Esophagus squamous epithelium (tissue), 5 donors: ENCODE measurements around the gene CPXM2. TPM values are rescaled to one million over a fixed set of nuclear protein-coding genes. Genes with fewer than 3 reads are reported as not detected.

Experiments
- DNase-seq: peaks from one replicate; lab custom pipeline; 2025; lab: John Stamatoyannopoulos, UW
- H3K27ac ChIP-seq, 4 donors: fragments of 200-600 bp; sonication (generic); one replicate each; pipeline ENCODE4 v1.5.1; 2016 to 2019; ENCODE audit warnings: mild to moderate bottlenecking in 1 of 4
- H3K27me3 ChIP-seq, 4 donors: fragments of 200-600 bp; sonication (generic); 1 replicate in 3 of 4; 2 replicates in 1 of 4; pipeline versions ENCODE4 v1.5.1 to v1.6.0; 2017 to 2021; ENCODE audit warnings: antibody characterized with exemption in 1 of 4
- H3K36me3 ChIP-seq, 3 donors: fragments of 200-600 bp; sonication (generic); one replicate each; pipeline ENCODE4 v1.5.1; 2016 to 2019
- H3K4me1 ChIP-seq, 3 donors: fragments of 200-600 bp; sonication (generic); one replicate each; pipeline ENCODE4 v1.5.1; 2017 to 2019
- H3K4me3 ChIP-seq, 4 donors: fragments of 200-600 bp; sonication (generic); 1 replicate in 3 of 4; 2 replicates in 1 of 4; pipeline ENCODE4 v1.5.1; 2016 to 2019; ENCODE audit warnings: mild to moderate bottlenecking in 2 of 4, moderate library complexity in 1 of 4
- H3K9me3 ChIP-seq, 3 donors: fragments of 200-600 bp; sonication (generic); one replicate each; pipeline ENCODE4 v1.5.1; 2016 to 2019
- POLR2A ChIP-seq, 4 donors: fragments of 450-650 bp; IDR thresholded peaks; one replicate each; pipeline ENCODE4 v1.6.1; 2017; ENCODE audit warnings: antibody characterized with exemption in 4 of 4, mild to moderate bottlenecking in 4 of 4, moderate library complexity in 3 of 4
- WGBS, 2 donors: methylation state at CpG; one replicate each; pipeline ENCODE4 v1.1.5; 2018; 5-methylcytosine and 5-hydroxymethylcytosine counted together
- intact Hi-C: fragments of 100-400 bp; cut with DNase I; formaldehyde crosslinking; loops from one replicate; pipeline ENCODE4 v1.15.0; 2022
- total RNA-seq, 4 donors: library from RNA; depleted of rRNA; stranded (reverse); fragments of >200 nt; gene quantifications; one replicate each; pipeline ENCODE4 v1.1.0, GENCODE V29; 2016
- TF ChIP-seq, protein P1 (sequence below), 6 experiments: fragments of 450-650 bp in 4 of 6; fragments of 200-600 bp in 2 of 6; sonication (generic) in 2 of 6; IDR thresholded peaks; one replicate each; pipeline ENCODE4 v1.5.1; 2016 to 2019; ENCODE audit warnings: antibody characterized with exemption in 6 of 6, mild to moderate bottlenecking in 4 of 6, moderate library complexity in 4 of 6
- donor health status: DM: yes; HTN: yes; CAD: no.

The CPXM2 gene
- total RNA-seq, 4 donors from 2014 or later, result 2.5 to 9.2 (median 3.0) TPM

DNA sequence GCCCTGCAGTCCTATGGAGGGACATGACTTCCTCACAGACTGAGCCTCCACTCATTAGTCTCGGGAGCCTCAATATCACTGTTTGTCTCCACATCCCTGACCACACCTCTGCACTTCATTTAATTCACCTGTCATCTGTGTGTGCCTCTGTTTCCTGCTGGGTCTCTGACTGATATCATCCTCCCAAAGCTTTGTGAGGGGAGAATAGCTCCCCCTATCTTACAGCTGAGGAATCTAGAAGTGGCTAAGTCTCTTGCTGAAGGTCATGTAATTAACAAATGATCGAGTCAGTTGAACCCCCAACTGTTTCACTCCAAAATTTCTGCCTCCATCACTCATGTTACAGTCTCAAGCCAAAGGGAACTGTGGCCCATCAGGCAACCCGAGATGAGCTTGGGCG, 5.5 kb upstream of the CPXM2 start:
- DNase-seq, result no peak
- Histone ChIP-seq H3K4me1 (peaks cover 0 to 8% (median 5%) of the 10 kb centered on the region in 3 donors), H3K9me3 (peaks cover 0 to 4% (median 0%) of the 10 kb centered on the region in 3 donors), H3K27ac (no peak overlapping the region), H3K4me3 (no peak overlapping the region), H3K36me3 (no peaks in the 10 kb centered on the region), H3K27me3 (peaks cover 0 to 6% (median 0%) of the 10 kb centered on the region in 4 donors)
- TF ChIP-seq, protein P1, sequence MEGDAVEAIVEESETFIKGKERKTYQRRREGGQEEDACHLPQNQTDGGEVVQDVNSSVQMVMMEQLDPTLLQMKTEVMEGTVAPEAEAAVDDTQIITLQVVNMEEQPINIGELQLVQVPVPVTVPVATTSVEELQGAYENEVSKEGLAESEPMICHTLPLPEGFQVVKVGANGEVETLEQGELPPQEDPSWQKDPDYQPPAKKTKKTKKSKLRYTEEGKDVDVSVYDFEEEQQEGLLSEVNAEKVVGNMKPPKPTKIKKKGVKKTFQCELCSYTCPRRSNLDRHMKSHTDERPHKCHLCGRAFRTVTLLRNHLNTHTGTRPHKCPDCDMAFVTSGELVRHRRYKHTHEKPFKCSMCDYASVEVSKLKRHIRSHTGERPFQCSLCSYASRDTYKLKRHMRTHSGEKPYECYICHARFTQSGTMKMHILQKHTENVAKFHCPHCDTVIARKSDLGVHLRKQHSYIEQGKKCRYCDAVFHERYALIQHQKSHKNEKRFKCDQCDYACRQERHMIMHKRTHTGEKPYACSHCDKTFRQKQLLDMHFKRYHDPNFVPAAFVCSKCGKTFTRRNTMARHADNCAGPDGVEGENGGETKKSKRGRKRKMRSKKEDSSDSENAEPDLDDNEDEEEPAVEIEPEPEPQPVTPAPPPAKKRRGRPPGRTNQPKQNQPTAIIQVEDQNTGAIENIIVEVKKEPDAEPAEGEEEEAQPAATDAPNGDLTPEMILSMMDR (IDR thresholded peaks at IDR 0.05), result peak in 3 of 6 experiments; percentile 21 to 42 (median 35)
- no peak for TF ChIP-seq POLR2A (IDR thresholded peaks at IDR 0.05)
- 80 to 90% methylated on average over 2 to 4 of the region's 4 CpGs for WGBS, 2 donors
- intact Hi-C loops, result no loop called here

DNA sequence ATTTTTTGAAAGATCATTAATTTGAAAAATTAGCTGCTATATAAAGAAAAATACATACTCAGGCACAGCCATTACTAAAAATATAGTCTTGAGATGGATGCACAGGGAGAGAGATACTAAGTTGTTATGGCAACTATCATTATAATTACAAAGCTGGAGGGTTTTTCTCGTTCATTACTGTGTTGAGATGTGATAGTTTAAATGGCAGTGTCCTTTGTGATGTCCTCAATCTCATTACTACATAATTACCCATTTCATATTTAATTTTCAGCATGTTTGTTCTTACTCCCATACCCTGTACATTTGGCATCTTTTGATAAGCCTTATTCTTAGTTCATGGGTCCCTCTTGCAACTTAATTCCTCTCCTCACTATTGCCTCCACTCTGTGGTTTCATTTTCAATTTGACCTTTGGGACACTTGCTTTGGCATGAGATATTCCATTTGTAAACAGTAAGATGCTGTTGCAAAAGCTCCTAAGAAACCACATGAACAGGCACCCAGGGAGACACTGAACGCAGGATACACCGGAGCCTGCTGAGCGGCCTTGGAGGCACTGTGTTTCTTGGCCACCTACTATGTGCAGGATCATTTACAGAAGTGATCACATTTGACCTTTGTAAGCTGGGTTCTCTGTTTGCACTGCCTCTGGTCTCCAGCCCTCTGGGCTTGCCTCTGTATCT, 4.8 kb upstream of the CPXM2 start:
- intact Hi-C loops, result no loop called here
- 55 to 60% methylated on average over 2 to 4 of the region's 4 CpGs for whole genome bisulfite sequencing, 2 donors
- Histone ChIP-seq H3K27me3 (peaks cover 0 to 13% (median 0%) of the 10 kb centered on the region in 4 donors), H3K4me3 (no peak overlapping the region), H3K36me3 (no peaks in the 10 kb centered on the region), H3K9me3 (peaks cover 0 to 4% (median 0%) of the 10 kb centered on the region in 3 donors), H3K27ac (peak overlapping the region in 1 of 4 donors; percentile 19), H3K4me1 (peaks cover 0 to 14% (median 5%) of the 10 kb centered on the region in 3 donors)
- DNase-seq, result no peak
- TF ChIP-seq POLR2A (IDR thresholded peaks at IDR 0.05), result no peak
- TF ChIP-seq, protein P1 (IDR thresholded peaks at IDR 0.05), result no peak

DNA sequence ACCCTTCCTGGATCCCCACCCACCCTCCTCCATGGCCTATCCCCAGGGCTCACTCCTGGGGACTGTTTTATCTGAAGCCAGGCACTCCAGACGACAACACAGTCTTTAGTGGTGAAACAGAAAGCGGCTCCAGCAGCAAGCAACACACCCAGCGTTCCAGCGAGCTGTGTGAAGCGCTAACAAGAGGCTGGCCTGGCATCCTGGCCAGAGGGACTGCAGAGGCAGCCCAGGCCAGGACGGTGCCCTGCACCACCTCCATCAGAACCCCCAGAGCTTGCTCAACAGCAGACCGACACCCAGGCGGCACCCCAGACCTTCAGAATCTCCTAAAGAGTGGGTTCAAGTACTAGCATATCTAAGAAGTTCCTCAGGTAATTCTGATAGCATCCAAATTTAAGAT, 2.0 kb upstream of the CPXM2 start:
- intact Hi-C loops, result no loop called here
- no peak overlapping the region for H3K4me3 ChIP-seq
- H3K27me3 ChIP-seq, result peaks cover 0 to 27% (median 0%) of the 10 kb centered on the region in 4 donors
- WGBS, 2 donors, result no CpG with 5 or more reads among the region's 8 CpGs
- peaks cover 0 to 29% (median 9%) of the 10 kb centered on the region in 3 donors for H3K4me1 ChIP-seq
- no peak overlapping the region for H3K27ac ChIP-seq
- TF ChIP-seq, protein P1 (IDR thresholded peaks at IDR 0.05), result no peak
- TF ChIP-seq POLR2A (IDR thresholded peaks at IDR 0.05), result no peak
- H3K36me3 ChIP-seq, result no peaks in the 10 kb centered on the region
- H3K9me3 ChIP-seq, result no peaks in the 10 kb centered on the region
- DNase-seq, result no peak

DNA sequence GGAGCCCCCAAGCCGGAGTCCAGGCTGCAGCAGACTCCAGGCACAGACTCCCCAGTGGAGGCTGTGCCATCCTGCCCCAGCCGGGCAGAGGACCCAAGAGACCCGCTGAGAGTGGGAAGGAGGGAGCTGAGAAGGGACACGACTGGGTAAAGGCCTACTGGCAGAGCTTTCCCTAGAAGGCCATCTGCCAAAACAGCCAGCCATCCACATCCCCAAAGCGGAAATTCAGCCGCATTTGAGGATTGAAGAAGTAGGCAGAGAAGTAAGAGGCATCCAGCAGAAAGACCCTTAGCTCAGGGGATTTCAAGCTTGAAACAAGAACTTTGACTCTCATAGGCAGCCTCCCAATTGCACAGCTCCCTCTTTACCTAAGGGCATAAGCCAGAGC, 857 bp downstream of the CPXM2 start:
- no peak for TF ChIP-seq POLR2A (IDR thresholded peaks at IDR 0.05)
- TF ChIP-seq, protein P1 (IDR thresholded peaks at IDR 0.05), result no peak
- 48 to 50% methylated on average over 6 of the region's 6 CpGs for WGBS, 2 donors
- DNase-seq, result no peak
- Histone ChIP-seq H3K27ac (peak overlapping the region; percentile 72 to 93 (median 86)), H3K9me3 (no peaks in the 10 kb centered on the region), H3K27me3 (peaks cover 0 to 27% (median 0%) of the 10 kb centered on the region in 4 donors), H3K4me1 (peaks cover 3 to 40% (median 11%) of the 10 kb centered on the region in 3 donors), H3K4me3 (peak overlapping the region; percentile 20 to 70 (median 47)), H3K36me3 (no peaks in the 10 kb centered on the region)
- intact Hi-C loops, result no loop called here

DNA sequence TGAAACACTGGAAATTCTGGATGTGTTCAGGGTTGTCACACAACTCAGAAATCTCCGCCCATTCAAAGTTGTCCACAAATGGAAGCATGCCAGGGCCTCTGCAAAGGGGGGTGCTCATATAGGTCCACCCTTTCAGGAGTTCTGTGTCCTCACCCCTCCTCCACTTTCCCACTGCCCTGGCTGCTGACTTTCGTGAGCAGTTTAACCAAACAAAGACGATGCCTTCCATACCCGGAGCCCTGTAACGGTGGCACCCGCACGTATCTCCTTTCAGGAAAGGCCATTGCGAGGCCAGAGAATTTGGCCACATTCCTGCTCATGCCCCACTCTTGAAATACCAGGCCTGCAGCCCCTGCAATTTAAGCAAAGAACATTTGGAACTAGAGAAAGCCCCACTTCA, 1.4 kb downstream of the CPXM2 start:
- peaks cover 9 to 46% (median 16%) of the 10 kb centered on the region in 3 donors for H3K4me1 ChIP-seq
- H3K36me3 ChIP-seq, result no peaks in the 10 kb centered on the region
- WGBS, 2 donors, result 58 to 69% methylated on average over 4 to 8 of the region's 8 CpGs
- peak overlapping the region; percentile 72 to 93 (median 86) for H3K27ac ChIP-seq
- no peak for TF ChIP-seq POLR2A (IDR thresholded peaks at IDR 0.05)
- TF ChIP-seq, protein P1 (IDR thresholded peaks at IDR 0.05), result no peak
- DNase-seq, result no peak
- peak overlapping the region in 3 of 4 donors; percentile 42 to 70 (median 52) for H3K4me3 ChIP-seq
- H3K9me3 ChIP-seq, result no peaks in the 10 kb centered on the region
- H3K27me3 ChIP-seq, result peaks cover 0 to 27% (median 0%) of the 10 kb centered on the region in 4 donors
- intact Hi-C loops, result no loop called here
